HepG2 (cell line): ENCODE measurements around the gene CARMIL1. TPM values are rescaled to one million over a fixed set of nuclear protein-coding genes. Genes with fewer than 3 reads are reported as not detected.

ENCODE experiments used
- ATAC-seq: fragments of 200-7000 bp; cut with Tn5 transposase; 3 replicates; pipeline ENCODE4 v1.9.1; 2020; ENCODE audit warnings: mild to moderate bottlenecking, moderate library complexity
- BruUV-seq: library from RNA; stranded (reverse); fragments of 400-500 nt; replicated peaks from 2 replicates; lab custom pipeline; 2021; lab: Mats Ljungman, UMichigan
- CTCF ChIA-PET: fragments of 300-600 bp; formaldehyde crosslinking; extraction: SDS; loops from one replicate; lab custom pipeline; 2021; ENCODE audit warnings: low total read pairs, inconsistent platforms, low intra/inter-chr PET ratio; lab: Yijun Ruan, JAX
- POLR2A ChIA-PET: fragments of 350-600 bp; sonication (Branson Sonifier 250); formaldehyde crosslinking; loops from one replicate; lab custom pipeline; 2020; ENCODE audit warnings: antibody characterized with exemption, inconsistent platforms; lab: Yijun Ruan, JAX
- DNase-seq: peaks from one replicate; pipeline ENCODE4 v3.0.0-alpha.2; 2015; ENCODE audit warnings: low spot score
- FAIRE-seq: peaks from 3 replicates; lab custom pipeline; 2011; peaks lifted over from hg19 to GRCh38; lab: Jason Lieb, UNC
- H2AFZ ChIP-seq: one replicate; pipeline ENCODE4 v1.6.1; 2011; ENCODE audit warnings: low read length, inconsistent platforms
- H3K27ac ChIP-seq: fragments of 300-600 bp; 3 replicates; pipeline ENCODE4 v1.8.0; 2011; ENCODE audit warnings: mixed run types, mild to moderate bottlenecking, mixed read lengths, low read length, inconsistent platforms; ENCODE audit not compliant: insufficient read depth; ENCODE audit errors: extremely low read length
- H3K27me3 ChIP-seq, 2 experiments: fragments of 200-600 bp in 1 of 2; 2 replicates in 1 of 2; 3 replicates in 1 of 2; pipeline versions ENCODE4 v1.6.0 to v1.8.0; 2011; ENCODE audit warnings: low read length in 2 of 2, mild to moderate bottlenecking in 2 of 2, moderate library complexity in 2 of 2, inconsistent platforms in 1 of 2; ENCODE audit not compliant: insufficient read depth in 2 of 2, control insufficient read depth in 1 of 2
- H3K36me3 ChIP-seq, 2 experiments: fragments of 200-600 bp in 1 of 2; replicated peaks in 1 of 2; 2 replicates in 1 of 2; 3 replicates in 1 of 2; pipeline versions ENCODE4 v1.5.1 to v1.8.0; 2011; ENCODE audit warnings: low read length in 2 of 2, inconsistent platforms in 1 of 2; ENCODE audit not compliant: insufficient read depth in 2 of 2, control insufficient read depth in 1 of 2
- H3K4me1 ChIP-seq: 2 replicates; pipeline ENCODE4 v1.5.1; 2012; ENCODE audit warnings: low read length, inconsistent platforms; ENCODE audit not compliant: insufficient read depth
- H3K4me2 ChIP-seq: 2 replicates; pipeline ENCODE4 v1.6.0; 2011; ENCODE audit warnings: low read depth, low read length, inconsistent platforms
- H3K4me3 ChIP-seq, 3 experiments: fragments of 200-600 bp in 1 of 3; sonication (generic), shearing (Covaris generic) in 1 of 3; replicated peaks in 1 of 3; 2 replicates each; pipeline ENCODE4 v1.5.1; 2011 to 2016; ENCODE audit warnings: low read length in 3 of 3, inconsistent platforms in 2 of 3, low read depth in 2 of 3, mild to moderate bottlenecking in 2 of 3, control low read depth in 1 of 3, mixed read lengths in 1 of 3; ENCODE audit not compliant: insufficient read depth in 1 of 3
- H3K79me2 ChIP-seq: one replicate; pipeline ENCODE4 v1.6.1; 2011; ENCODE audit warnings: low read length, inconsistent platforms; ENCODE audit not compliant: insufficient read depth
- H3K9ac ChIP-seq: 2 replicates; pipeline ENCODE4 v1.6.0; 2011; ENCODE audit warnings: mild to moderate bottlenecking, low read depth, low read length, inconsistent platforms; ENCODE audit not compliant: insufficient read depth
- H3K9me3 ChIP-seq: 2 replicates; pipeline ENCODE4 v1.5.1; 2012; ENCODE audit warnings: mild to moderate bottlenecking, low read length
- H4K20me1 ChIP-seq: 2 replicates; pipeline ENCODE4 v1.6.0; 2011; ENCODE audit warnings: inconsistent platforms, mild to moderate bottlenecking, low read length, moderate library complexity; ENCODE audit not compliant: insufficient read depth
- ATF4 ChIP-seq, 2 experiments: fragments of 450-650 bp in 1 of 2; sonication (generic) in 1 of 2; formaldehyde crosslinking; IDR thresholded peaks; 2 replicates each; pipeline versions ENCODE4 v1.5.0 to v1.8.0; 2020 to 2022; ENCODE audit warnings: mild to moderate bottlenecking in 1 of 2, missing genetic modification reagents in 1 of 2
- ATF7 ChIP-seq, 2 experiments: fragments of 450-650 bp in 1 of 2; sonication (generic) in 1 of 2; formaldehyde crosslinking in 1 of 2; IDR thresholded peaks; 2 replicates each; pipeline versions ENCODE4 v1.4.0 to v1.6.1; 2016 to 2020; ENCODE audit warnings: antibody characterized with exemption in 1 of 2, mild to moderate bottlenecking in 1 of 2, missing genetic modification reagents in 1 of 2
- CREB1 ChIP-seq, 2 experiments: fragments of 450-650 bp in 1 of 2; IDR thresholded peaks; 2 replicates each; pipeline ENCODE4 v1.6.1; 2016 to 2017; ENCODE audit warnings: control low read depth in 1 of 2, mild to moderate bottlenecking in 1 of 2, missing compliant biosample characterization in 1 of 2, missing genetic modification characterization in 1 of 2
- MATR3 ChIP-seq: sonication (generic); formaldehyde crosslinking; IDR thresholded peaks from 2 replicates; pipeline ENCODE4 v1.4.0; 2020; ENCODE audit warnings: missing genetic modification reagents
- RCOR2 ChIP-seq: IDR thresholded peaks from 2 replicates; pipeline ENCODE4 v1.6.1; 2016; ENCODE audit warnings: missing biosample characterization, missing genetic modification reagents
- TCF7L2 ChIP-seq: IDR thresholded peaks from 2 replicates; pipeline ENCODE4 v1.6.1; 2011; ENCODE audit warnings: mild to moderate bottlenecking, low read depth, low read length, moderate library complexity
- TEF ChIP-seq: sonication (generic); formaldehyde crosslinking; IDR thresholded peaks from 2 replicates; pipeline ENCODE4 v1.5.0; 2020; ENCODE audit warnings: missing genetic modification reagents
- TFAP4 ChIP-seq: sonication (generic); IDR thresholded peaks from 2 replicates; pipeline ENCODE4 v1.6.1; 2016; ENCODE audit warnings: low read depth, borderline replicate concordance
- ZNF737 ChIP-seq: sonication (generic); formaldehyde crosslinking; IDR thresholded peaks from 2 replicates; pipeline ENCODE4 v1.5.0; 2020; ENCODE audit warnings: missing genetic modification reagents, mild to moderate bottlenecking, borderline replicate concordance
- WGBS: methylation state at CpG from one replicate; pipeline ENCODE4 v1.1.6; 2017; ENCODE audit warnings: low lambda C conversion rate; 5-methylcytosine and 5-hydroxymethylcytosine counted together
- in situ Hi-C: cut with HindIII; loops from 2 replicates; pipeline ENCODE4 v1.10.0; 2017; ENCODE audit warnings: low pct_unique_long_range_greater_than_20kb; ENCODE audit not compliant: extremely low pct_ligation_motif_present
- intact Hi-C: fragments of 100-400 bp; cut with micrococcal nuclease; formaldehyde crosslinking; loops from one replicate; pipeline ENCODE4 v1.10.0; 2022; ENCODE audit not compliant: unreplicated experiment
- polyA plus RNA-seq, 8 experiments: library from polyadenylated mRNA; depleted of rRNA in 3 of 8; stranded (reverse) in 7 of 8; unstranded in 1 of 8; fragments of >200 nt; fragmentation: Illumina TruSeq in 4 of 8; extraction: Trizol in 4 of 8; gene quantifications; 2 replicates each; pipeline versions ENCODE4 v1.2.1 to v1.2.3, GENCODE V29; 2011 to 2016; ENCODE audit warnings: low read depth in 4 of 8, missing spikeins in 1 of 8, mixed read lengths in 1 of 8; ENCODE audit not compliant: insufficient read depth in 1 of 8
- total RNA-seq, 5 experiments: library from RNA; depleted of rRNA; stranded (reverse); fragments of >200 nt; fragmentation: Illumina TruSeq; extraction: Trizol; gene quantifications; 2 replicates each; pipeline ENCODE4 v1.2.3, GENCODE V29; 2016; ENCODE audit warnings: low read depth in 1 of 5
- TF ChIP-seq, protein P1 (sequence below): sonication (generic); formaldehyde crosslinking; IDR thresholded peaks from 2 replicates; pipeline ENCODE4 v1.5.1; 2020; ENCODE audit warnings: missing genetic modification reagents, mild to moderate bottlenecking, borderline replicate concordance
- TF ChIP-seq, protein P2 (sequence below): sonication (generic); formaldehyde crosslinking; IDR thresholded peaks from one replicate; pipeline ENCODE4 v1.5.1; 2020; ENCODE audit warnings: mild to moderate bottlenecking, missing genetic modification reagents; ENCODE audit errors: not compliant biosample characterization

Gene CARMIL1
- total and polyA plus RNA-seq, 2 of the 13 experiments (the other 11 are each of a cell fraction or from before 2014, with no cell fraction given) = 1.8 to 2.6 TPM

GRCh38 chr6:25346064-25346463, 66.9 kb downstream of the CARMIL1 start:
- Histone ChIP-seq H3K27me3 (no peaks in the 10 kb centered on the region), H4K20me1 (no peaks in the 10 kb centered on the region), H2AFZ (no peak overlapping the region), H3K4me3 (no peak overlapping the region), H3K4me1 (no peaks in the 10 kb centered on the region), H3K79me2 (no peaks in the 10 kb centered on the region), H3K9me3 (no peaks in the 10 kb centered on the region), H3K9ac (no peak overlapping the region), H3K27ac (no peak overlapping the region), H3K36me3 (no peaks in the 10 kb centered on the region), H3K4me2 (no peak overlapping the region)
- ATAC-seq = no peak
- ChIA-PET POLR2A (no interaction called here), CTCF (no interaction called here)
- DNase-seq = no peak
- BruUV-seq = no TSS peak
- 32% methylated on average over 3 of the region's 3 CpGs for WGBS
- FAIRE-seq = no peak
- in situ Hi-C loops (no loop called here), intact Hi-C loops (no loop called here)
- TF ChIP-seq TCF7L2 (no peak), ZNF737 (no peak), TFAP4 (peak; percentile 45; the same call in 1 of the 2 replicates), CREB1 (IDR thresholded peaks at IDR 0.05) (peak; percentile 77), CREB1 (CRISPR knock-in tag; IDR thresholded peaks at IDR 0.05) (no peak), RCOR2 (no peak), MATR3 (CRISPR knock-in tag) (no peak), ATF7 (IDR thresholded peaks at IDR 0.05) (peak; percentile 90), ATF7 (CRISPR knock-in tag; IDR thresholded peaks at IDR 0.05) (no peak), TEF (CRISPR knock-in tag) (no peak), ATF4 (CRISPR knock-in tag; IDR thresholded peaks at IDR 0.05) (no peak)
- TF ChIP-seq, protein P1, sequence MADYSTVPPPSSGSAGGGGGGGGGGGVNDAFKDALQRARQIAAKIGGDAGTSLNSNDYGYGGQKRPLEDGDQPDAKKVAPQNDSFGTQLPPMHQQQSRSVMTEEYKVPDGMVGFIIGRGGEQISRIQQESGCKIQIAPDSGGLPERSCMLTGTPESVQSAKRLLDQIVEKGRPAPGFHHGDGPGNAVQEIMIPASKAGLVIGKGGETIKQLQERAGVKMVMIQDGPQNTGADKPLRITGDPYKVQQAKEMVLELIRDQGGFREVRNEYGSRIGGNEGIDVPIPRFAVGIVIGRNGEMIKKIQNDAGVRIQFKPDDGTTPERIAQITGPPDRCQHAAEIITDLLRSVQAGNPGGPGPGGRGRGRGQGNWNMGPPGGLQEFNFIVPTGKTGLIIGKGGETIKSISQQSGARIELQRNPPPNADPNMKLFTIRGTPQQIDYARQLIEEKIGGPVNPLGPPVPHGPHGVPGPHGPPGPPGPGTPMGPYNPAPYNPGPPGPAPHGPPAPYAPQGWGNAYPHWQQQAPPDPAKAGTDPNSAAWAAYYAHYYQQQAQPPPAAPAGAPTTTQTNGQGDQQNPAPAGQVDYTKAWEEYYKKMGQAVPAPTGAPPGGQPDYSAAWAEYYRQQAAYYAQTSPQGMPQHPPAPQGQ (CRISPR knock-in tag) = no peak
- TF ChIP-seq, protein P2, sequence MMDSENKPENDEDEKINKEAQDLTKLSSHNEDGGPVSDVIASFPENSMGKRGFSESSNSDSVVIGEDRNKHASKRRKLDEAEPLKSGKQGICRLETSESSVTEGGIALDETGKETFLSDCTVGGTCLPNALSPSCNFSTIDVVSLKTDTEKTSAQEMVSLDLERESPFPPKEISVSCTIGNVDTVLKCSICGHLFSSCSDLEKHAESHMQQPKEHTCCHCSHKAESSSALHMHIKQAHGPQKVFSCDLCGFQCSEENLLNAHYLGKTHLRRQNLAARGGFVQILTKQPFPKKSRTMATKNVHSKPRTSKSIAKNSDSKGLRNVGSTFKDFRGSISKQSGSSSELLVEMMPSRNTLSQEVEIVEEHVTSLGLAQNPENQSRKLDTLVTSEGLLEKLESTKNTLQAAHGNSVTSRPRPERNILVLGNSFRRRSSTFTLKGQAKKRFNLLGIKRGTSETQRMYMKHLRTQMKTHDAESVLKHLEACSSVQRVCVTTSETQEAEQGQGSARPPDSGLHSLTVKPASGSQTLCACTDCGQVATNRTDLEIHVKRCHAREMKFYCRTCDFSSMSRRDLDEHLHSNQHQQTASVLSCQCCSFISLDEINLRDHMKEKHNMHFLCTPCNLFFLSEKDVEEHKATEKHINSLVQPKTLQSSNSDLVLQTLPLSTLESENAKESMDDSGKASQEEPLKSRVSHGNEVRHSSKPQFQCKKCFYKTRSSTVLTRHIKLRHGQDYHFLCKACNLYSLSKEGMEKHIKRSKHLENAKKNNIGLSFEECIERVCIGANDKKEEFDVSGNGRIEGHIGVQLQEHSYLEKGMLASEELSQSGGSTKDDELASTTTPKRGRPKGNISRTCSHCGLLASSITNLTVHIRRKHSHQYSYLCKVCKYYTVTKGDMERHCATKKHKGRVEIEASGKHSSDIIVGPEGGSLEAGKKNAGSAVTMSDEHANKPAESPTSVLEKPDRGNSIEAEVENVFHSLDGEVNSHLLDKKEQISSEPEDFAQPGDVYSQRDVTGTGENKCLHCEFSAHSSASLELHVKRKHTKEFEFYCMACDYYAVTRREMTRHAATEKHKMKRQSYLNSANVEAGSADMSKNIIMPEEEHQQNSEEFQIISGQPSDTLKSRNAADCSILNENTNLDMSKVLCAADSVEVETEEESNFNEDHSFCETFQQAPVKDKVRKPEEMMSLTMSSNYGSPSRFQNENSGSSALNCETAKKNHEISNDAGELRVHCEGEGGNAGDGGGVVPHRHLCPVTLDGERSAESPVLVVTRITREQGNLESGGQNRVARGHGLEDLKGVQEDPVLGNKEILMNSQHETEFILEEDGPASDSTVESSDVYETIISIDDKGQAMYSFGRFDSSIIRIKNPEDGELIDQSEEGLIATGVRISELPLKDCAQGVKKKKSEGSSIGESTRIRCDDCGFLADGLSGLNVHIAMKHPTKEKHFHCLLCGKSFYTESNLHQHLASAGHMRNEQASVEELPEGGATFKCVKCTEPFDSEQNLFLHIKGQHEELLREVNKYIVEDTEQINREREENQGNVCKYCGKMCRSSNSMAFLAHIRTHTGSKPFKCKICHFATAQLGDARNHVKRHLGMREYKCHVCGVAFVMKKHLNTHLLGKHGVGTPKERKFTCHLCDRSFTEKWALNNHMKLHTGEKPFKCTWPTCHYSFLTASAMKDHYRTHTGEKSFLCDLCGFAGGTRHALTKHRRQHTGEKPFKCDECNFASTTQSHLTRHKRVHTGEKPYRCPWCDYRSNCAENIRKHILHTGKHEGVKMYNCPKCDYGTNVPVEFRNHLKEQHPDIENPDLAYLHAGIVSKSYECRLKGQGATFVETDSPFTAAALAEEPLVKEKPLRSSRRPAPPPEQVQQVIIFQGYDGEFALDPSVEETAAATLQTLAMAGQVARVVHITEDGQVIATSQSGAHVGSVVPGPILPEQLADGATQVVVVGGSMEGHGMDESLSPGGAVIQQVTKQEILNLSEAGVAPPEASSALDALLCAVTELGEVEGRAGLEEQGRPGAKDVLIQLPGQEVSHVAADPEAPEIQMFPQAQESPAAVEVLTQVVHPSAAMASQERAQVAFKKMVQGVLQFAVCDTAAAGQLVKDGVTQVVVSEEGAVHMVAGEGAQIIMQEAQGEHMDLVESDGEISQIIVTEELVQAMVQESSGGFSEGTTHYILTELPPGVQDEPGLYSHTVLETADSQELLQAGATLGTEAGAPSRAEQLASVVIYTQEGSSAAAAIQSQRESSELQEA (CRISPR knock-in tag) = no peak
